T1000 (cell line): ENCODE data around the gene PTPN3.
A peak's percentile ranks its signal among the peaks of the same experiment; 100 is the strongest.
"Not testable (repeated sequence)": the region's sequence is repeated elsewhere in the genome, so short reads cannot be mapped to it uniquely, and the experiment has no call there.

Experiments
- DNase-seq: peaks from one replicate; lab custom pipeline; 2025; ENCODE audit warnings: mixed read lengths; lab: John Stamatoyannopoulos, UW

PTPN3 gene

DNA sequence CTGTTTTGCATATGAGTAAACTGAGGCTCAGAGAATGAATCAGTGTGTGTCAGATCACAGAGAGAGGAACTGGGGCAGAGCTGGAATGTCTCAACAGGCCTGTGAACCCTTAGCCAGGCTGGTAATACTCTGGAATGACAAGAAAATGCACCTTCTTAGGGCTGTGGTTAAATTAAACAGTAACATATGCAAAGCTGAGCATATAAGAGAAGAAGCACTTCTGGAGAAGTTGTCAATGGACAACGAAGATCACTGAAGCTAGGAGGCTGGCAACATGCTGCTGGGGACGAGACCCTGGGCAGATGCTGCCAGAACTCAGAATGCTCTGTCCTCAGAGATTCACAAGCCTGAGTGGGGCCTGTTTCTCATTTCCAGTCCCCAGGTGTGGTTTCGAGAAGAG, 112.6 kb downstream of the PTPN3 start:
- DNase-seq: no peak

DNA sequence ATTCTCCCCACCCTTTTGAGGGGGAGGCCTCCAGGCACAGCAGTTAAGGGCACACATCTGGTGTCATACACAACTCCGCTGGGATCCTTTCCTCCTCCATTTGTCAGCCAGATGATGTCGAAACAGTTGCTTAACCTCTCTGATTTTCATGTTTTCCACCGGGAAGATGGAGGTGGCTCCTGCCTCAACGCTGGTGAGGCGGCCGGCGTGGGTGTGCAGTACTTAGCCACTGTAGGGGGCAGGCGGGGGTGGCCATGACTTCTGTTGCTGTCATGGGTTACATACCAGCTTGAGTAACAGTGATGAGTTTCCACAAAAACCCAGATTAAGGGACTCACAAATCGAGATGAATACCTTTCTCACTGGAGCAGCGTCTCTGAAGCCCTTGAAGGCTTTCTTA, 114.2 kb downstream of the PTPN3 start:
- DNase-seq: no peak

DNA sequence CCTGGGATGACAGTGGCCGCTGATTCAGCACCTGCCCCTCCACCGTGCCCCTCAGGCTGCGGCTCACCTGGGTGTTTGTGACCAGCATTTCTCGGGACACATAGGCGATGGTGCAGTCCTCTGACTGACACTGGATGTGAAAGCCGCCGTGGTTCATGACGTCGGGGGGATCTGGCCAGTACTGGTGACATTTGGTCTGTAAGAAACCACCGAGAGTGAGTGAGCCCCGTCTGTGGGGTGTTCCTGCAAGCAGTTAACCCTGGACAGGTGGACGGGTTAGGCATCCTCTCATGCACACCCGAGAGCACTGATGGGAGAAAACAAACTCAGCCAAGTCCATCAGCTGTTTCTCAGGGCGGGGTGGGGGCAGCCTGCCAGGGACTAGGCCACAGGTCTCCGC, 114.8 kb downstream of the PTPN3 start:
- no peak for DNase-seq

DNA sequence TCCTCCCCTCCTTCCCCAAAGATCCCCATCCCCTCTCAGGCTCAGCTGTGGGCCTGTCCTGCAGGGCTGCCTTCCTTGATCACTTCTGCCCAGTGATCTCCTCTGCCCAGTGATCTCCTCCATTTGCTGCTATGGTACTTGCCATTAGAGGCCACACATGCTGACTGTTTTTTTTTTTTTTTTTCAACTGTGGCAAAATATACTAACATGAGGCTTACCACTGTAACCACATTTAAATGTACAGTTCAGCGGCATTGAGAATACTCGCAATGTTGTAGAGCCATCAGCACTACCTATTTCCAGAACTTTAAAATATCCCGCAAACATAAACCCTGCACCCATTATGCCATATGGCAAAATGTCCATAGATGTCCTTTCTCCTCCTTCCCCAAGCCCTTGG, 115.5 kb downstream of the PTPN3 start:
- no peak for DNase-seq

DNA sequence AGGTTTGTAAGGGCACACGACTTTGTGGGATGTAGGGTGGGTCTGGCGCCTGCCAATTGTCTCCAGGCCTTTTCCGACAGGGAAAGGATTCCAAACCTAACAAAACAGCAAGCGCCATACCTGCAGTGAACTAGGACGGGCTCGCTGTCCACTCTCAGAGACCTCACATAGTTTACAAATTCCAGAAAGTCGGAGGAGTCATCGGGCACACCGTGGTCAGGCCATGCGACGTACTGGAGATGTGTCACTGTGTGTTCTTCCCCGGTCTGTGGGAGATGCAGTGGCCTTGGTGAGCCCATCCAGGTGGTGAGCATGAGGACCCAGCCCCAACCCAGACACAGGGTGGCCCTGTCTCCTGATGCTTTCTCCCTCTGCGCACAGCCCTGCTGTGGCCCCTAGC, 115.9 kb downstream of the PTPN3 start:
- DNase-seq: no peak

DNA sequence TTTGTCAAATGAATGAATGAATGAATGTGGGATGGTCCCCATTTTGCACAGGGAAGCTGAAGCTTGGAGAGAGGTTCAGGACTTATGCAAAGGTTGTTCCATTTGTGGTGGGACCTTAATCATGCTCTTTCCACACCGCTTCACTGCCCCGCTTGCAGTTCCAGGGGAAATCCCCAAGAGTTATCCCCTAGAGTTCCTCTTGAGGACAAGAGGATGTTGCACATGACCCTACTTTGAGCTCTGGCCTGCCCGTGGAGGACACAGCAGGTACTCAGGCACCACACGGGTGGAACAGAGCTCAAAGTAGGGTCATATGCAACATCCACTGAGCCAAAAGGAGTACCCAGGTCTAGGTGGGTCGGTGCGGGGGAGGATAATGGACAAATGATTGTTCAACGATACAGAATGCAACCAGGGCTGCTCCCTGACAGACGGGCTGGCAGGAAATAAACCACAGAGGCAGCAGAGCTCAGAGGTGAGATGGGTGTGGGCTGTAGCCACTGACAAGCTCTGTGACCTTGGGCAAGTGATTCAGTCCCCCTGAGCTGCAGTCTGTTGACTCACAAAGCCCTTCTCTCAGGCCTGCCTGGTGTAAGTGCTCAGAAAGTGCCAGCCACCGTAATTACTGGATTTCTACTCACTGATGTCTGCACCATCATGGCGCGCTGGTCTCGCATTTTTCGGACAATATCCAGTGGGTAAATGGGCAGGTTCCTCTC, 116.9 kb downstream of the PTPN3 start:
- peak; percentile 40 for DNase-seq

GRCh38 chr9:109379513-109379912, 118.6 kb downstream of the PTPN3 start:
- DNase-seq: no peak

DNA sequence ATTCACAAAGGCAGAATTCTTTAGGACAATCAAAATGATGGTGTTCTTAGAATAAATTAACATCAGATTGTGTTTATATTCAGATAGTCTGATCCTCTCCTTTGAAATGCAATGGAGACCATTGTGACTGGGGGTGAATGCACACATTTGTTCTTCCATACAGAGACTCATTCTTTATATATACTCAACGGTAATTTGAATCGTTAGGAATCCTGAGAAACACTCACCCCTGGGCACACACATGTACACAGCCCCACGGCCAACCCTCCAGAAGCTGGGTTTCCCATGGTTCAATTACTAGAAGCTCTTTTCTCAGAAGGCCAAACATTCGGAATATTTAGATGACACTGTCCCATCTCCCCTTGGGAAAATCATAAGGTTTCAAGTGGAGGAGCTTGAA, 119.8 kb downstream of the PTPN3 start:
- DNase-seq: no peak

DNA sequence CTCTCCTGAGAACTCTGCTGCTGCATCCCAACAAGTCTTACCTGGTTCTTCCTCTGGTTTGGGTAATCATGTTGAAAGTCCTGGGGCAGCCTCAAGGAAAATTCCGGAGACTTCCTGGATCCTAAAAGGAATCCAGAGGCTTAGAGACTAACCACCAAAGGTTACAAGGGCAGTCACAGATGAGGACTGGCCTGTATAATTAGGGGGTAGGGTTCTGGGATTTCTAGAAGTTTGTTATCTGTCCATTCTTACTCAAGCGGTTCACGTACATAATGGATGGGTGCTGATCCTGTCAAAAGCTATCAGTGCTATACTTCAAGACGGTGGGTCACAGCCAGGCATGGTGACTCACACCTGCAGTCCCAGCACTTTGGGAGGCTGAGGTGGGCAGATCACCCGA, 125.9 kb downstream of the PTPN3 start:
- DNase-seq: no peak

DNA sequence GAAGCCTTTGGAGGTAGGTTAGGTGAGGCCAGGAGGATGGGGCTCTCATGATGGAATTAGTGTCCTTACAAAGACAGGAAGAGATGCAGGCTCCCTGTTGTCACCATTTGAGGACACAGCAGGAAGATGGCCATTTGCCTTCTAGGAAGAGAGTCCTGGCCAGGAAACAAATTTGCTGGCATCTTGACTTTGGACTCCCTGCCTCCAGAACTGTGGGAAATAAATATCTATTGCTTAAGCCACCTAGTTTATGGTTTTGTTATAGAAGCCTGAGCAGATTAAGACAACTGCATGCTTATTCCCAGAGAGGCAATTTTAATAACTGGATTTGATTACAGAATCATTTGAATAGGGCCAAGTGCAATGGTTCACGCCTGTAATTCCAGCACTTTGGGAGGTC, 126.7 kb downstream of the PTPN3 start:
- no peak for DNase-seq

GRCh38 chr9:109369285-109369684, 128.8 kb downstream of the PTPN3 start:
- no peak for DNase-seq

DNA sequence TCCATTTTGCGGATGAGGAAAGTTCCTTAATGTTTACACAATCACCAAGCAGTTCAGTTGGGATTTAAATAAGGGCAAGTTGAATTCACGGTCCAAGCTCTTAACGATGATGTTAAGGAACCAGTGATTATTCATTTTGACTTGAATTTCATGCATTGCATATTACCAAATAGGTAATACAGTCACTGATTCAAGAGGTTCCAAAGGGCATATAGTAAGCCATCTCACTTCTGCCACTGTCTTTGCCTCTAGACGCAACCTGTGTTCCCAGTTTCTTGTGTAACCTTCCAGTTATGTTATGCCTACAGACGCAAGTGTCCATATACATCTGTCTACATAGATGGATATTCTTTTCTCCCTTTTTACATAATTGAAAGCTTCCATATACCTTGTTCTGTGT, 137.3 kb downstream of the PTPN3 start:
- DNase-seq: no peak

DNA sequence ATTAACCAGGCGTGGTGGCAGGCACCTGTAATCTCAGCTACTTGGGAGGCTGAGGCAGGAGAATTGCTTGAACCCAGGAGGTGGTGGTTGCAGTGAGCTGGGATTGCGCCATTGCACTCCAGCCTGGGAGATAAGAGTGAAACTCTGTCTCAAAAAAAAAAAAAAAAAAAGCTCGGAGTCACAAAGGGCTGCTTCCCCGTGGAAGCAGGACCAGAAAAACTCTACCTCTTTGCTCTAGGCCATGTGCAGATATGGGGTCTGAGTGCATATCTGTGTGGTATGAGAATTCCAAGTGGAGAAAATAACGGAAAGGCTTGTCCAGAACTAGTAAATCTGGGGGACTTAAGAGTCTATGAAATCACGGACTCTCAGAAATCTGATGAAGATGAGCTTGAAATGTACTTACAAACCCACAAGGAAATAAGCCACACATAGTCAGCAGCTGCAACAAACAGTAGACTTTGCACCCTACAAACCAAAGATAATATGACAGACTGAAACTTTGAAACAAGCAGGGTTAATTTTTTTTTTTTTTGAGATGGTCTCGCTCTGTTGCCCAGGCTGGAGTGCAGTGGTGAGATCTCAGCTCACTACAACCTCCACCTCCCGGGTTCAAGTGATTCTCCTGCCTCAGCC, 139.0 kb downstream of the PTPN3 start:
- DNase-seq: not testable (repeated sequence)

DNA sequence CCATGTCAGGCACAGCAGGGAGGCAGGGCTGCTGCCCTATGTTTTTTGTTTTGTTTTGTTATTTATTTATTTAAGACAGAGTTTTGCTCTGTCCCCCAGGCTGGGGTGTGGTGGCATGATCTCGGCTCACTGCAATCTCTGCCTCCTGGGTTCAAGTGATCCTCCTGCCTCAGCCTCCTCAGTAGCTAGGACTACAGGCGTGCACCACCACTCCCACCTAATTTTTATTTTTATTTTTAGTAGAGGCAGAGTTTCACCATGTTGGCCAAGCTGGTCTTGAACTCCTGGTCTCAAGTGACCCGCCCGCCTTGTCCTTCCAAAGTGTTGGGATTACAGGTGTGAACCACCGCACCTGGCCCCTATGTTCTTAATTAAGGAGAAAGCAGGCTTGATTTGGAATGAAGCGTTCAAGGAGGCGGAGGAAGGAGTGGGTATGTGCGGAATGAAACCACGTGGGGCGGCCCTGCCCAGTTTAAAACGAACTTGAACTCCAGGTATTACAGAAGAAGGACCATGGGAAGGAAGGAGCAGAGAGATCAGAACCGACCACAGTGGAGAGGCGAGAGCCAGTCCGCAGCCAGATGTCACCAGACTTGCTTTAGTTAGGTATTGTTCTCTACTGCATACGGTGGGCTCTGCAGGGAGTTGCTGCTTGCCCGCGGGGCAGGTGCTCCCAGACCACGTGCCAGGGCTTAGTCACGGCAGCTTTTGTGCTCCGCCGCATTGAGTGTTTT, 142.4 kb downstream of the PTPN3 start:
- DNase-seq: no peak

DNA sequence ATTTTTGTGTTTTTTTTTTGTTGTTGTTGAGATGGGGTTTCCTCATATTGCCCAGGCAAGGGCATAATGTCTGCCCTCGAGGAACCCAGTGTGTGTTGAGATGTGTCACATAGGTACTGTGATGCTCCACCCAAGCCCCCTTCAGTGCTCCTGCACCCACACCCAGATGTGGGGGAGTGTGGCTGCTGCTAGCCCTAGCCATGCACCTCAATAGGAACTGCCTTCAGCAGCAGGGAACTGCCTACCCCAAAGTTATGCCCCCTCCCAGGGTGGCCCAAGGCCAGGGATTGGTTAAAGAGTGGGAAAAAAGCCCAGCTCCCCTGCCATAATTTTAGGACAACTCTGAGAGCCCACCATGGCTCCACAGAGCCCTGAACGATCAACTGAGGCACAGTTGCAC, 143.9 kb downstream of the PTPN3 start:
- DNase-seq: no peak

- DNase-seq: no peak
These were observed 147.1 kb downstream of the PTPN3 start for GRCh38 chr9:109351032-109351431.

DNA sequence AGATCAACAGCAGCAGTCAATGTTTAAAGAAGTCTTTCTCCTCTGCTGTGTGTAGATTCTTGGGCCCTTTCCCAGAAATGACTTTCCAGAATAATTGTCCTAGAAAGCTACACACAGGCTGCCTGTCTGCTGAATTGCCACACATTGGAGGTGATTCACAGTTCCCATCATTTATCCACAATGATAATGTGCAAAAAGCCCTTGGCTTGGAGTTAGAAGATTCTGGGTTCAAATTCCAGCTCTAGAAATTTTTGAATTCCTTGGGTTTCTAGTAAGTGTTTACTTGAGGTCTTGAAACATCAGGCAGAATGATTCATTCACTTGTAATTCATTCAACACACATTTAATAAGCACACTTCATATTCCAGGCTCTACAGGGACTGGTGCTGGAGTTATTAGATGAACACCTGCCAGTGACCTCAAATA, 148.7 kb downstream of the PTPN3 start:
- DNase-seq: peak; percentile 8

GRCh38 chr9:109346904-109347303, 151.2 kb downstream of the PTPN3 start:
- DNase-seq: no peak

DNA sequence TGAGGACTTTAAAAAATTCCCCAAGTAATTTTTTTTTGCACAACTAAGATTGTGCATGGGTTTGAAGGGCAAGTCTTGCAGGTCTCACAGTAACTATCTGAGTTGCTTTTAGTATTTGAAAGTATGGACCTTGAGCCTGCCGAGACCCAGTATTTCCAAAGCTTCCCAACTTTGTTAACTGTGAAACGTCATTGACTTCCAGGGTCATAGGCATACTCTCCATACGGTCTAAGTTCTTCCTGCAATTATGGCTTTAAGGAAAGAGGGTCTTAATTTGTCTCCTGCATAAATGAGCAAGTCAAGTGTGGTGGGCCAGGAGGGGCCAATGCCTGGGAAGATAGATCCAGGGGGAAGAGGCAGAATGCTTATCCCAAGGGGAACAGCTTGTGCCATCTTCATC, 153.2 kb downstream of the PTPN3 start:
- DNase-seq: no peak

DNA sequence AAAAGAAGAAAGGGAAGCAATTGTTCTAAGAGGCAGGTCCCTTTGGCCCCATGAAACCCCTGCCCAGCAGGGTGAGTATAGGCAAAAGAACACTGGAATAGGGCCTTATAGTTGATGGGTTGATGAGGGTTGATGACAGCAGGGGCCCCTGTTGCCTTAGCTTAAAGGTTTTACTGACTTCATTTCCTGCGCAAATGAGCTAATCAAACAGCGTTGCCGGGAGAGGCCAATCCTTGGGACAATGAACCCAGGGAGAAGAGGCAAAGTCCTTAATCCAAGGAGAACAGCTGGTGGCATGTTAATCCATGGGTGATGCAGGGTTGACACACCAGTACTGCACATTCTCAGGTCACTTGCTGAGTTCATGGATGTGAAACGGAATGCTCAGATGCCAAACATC, 155.2 kb downstream of the PTPN3 start:
- no peak for DNase-seq

DNA sequence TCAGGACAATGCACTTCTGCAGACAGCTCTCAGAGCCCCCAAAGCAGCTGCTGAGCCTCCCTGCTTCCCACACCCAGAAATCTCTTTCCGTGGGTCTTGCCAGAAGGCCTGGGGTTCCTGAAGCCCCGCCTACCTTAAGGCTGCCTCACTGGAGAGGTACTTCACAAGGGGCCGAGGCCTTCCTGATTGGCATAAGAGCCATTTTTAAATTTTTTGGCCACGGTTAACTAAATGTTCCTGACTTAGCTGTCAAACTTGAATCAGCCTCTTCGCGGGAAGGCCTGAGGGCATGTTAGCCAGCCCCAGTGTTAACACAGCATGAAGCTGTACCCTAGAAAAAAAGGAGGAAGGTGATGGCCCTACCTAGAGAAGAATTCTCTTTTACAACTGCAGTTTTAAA, 156.5 kb downstream of the PTPN3 start:
- DNase-seq: no peak

DNA sequence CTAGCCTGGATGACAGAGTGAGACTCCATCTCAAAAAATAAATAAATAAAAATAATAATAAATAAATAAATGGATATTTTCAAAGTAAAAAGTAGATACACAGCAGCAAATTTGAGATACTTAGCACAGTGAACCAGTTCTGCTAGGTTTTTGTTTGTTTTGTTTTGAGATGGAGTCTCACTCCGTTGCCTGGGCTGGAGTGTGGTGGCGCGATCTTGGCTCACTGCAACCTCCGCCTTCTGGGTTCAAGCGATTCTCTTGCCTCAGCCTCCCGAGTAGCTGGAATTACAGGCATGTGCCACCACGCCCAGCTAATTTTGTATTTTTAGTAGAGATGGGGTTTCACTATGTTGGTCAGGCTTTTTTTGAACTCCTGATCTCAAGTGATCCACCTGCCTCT, 157.1 kb downstream of the PTPN3 start:
- not testable (repeated sequence) for DNase-seq

DNA sequence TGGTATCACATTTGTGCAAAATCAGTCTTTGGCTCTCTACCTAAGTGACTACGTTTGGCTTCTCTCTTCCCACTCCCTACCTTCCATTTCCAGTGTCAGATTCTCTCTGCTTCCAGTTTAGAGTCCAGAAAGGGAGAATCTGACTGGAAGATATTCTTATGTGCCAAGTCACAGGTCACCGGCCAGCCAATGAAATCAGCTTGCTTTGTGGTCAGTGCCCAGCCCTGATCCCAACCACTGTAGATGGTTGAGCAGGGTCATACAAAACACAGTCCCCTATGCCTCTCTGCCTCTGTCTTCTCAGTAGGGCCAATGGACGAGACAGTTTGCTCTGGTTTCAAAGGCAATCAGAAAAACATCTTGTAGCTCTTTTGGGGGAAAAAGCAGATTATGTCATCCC, 161.7 kb downstream of the PTPN3 start:
- no peak for DNase-seq
